Measurements from ENCODE around the gene LCOR. TPM values are rescaled to one million over a fixed set of nuclear protein-coding genes. Genes with fewer than 3 reads are reported as not detected.

Gene LCOR
- total and polyA plus RNA-seq, 2 of the 13 experiments (the other 11 are each of a cell fraction or from before 2014, with no cell fraction given): 12.4 to 23.7 TPM

DNA sequence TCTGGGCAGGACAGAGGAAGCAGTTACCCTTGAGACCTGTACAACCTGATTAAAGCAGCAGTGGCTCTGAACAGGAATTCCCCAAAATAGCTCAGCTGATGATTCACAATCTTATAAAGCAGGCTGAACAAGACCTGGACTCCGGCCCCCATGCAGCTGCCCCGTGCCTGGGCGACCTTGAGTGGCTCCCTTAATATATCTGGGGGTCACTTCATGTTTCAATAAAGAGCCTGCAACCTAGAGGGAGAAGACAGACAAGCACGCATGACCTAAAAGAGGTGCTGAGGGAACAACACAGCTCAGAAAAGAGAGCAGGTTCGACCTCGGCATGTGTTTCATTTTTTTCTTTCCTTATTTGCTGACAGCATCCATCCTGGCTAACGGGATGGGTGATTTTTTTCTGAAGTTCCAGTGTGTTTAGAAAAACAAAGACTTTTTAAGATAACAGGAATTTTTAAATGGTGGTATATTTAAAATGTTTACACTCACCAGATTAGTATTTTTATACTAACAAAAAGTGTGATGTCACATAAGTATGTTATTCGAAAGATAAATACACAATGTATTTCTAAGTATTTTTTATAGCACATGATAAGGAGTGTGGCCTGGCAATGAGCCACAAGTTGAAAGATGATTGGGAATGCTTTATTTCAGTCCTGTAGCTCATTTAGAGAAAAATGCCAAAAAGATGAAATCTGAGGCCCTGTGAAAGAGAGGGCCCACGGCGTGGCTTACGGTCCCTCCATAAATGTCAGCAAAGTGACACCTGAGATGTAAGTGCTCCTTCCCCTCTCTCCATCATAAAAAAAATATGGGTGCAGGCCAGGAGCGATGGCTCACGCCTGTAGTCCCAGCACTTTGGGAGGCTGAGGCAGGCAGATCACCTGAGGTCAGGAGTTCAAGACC is 192.3 kb downstream of the LCOR start (continued):
- TF ChIP-seq PHF20 (CRISPR knock-in tag; IDR thresholded peaks at IDR 0.05) (no peak), SNAPC2 (CRISPR knock-in tag; IDR thresholded peaks at IDR 0.05) (no peak), FOXM1 (CRISPR knock-in tag; IDR thresholded peaks at IDR 0.05) (no peak), EZH2 (conservative IDR thresholded peaks at IDR 0.05; ENCODE audit: low read depth, low read length) (no peak), DPF2 (CRISPR knock-in tag; IDR thresholded peaks at IDR 0.05; ENCODE audit: borderline replicate concordance, low read depth) (no peak), SSRP1 (CRISPR knock-in tag; IDR thresholded peaks at IDR 0.05) (no peak), ZEB1 (IDR thresholded peaks at IDR 0.05; ENCODE audit: insufficient replicate concordance, low read depth) (no peak)
- TF ChIP-seq, protein P1, sequence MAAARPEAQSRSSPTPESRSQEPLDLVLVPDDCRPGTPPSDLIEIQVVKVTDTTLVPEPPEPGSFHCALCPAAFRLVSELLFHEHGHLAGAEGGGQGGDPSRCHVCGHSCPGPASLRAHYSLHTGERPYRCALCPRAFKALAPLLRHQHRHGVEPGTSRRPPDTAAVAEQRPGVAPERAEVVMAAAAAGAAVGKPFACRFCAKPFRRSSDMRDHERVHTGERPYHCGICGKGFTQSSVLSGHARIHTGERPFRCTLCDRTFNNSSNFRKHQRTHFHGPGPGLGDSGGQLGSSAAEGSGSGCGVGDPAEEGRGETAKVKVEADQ (CRISPR knock-in tag; IDR thresholded peaks at IDR 0.05; ENCODE audit: borderline replicate concordance): no peak
- TF ChIP-seq, protein P2, sequence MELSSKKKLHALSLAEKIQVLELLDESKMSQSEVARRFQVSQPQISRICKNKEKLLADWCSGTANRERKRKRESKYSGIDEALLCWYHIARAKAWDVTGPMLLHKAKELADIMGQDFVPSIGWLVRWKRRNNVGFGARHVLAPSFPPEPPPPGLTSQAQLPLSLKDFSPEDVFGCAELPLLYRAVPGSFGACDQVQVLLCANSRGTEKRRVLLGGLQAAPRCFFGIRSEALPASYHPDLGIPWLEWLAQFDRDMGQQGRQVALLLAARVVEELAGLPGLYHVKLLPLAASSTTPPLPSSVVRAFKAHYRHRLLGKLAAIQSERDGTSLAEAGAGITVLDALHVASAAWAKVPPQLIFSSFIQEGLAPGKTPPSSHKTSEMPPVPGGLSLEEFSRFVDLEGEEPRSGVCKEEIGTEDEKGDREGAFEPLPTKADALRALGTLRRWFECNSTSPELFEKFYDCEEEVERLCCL (CRISPR knock-in tag; IDR thresholded peaks at IDR 0.05; ENCODE audit: borderline replicate concordance): no peak
- TF ChIP-seq, protein P3, sequence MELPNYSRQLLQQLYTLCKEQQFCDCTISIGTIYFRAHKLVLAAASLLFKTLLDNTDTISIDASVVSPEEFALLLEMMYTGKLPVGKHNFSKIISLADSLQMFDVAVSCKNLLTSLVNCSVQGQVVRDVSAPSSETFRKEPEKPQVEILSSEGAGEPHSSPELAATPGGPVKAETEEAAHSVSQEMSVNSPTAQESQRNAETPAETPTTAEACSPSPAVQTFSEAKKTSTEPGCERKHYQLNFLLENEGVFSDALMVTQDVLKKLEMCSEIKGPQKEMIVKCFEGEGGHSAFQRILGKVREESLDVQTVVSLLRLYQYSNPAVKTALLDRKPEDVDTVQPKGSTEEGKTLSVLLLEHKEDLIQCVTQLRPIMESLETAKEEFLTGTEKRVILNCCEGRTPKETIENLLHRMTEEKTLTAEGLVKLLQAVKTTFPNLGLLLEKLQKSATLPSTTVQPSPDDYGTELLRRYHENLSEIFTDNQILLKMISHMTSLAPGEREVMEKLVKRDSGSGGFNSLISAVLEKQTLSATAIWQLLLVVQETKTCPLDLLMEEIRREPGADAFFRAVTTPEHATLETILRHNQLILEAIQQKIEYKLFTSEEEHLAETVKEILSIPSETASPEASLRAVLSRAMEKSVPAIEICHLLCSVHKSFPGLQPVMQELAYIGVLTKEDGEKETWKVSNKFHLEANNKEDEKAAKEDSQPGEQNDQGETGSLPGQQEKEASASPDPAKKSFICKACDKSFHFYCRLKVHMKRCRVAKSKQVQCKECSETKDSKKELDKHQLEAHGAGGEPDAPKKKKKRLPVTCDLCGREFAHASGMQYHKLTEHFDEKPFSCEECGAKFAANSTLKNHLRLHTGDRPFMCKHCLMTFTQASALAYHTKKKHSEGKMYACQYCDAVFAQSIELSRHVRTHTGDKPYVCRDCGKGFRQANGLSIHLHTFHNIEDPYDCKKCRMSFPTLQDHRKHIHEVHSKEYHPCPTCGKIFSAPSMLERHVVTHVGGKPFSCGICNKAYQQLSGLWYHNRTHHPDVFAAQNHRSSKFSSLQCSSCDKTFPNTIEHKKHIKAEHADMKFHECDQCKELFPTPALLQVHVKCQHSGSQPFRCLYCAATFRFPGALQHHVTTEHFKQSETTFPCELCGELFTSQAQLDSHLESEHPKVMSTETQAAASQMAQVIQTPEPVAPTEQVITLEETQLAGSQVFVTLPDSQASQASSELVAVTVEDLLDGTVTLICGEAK (IDR thresholded peaks at IDR 0.05): no peak
- TF ChIP-seq, protein P3 (CRISPR knock-in tag; IDR thresholded peaks at IDR 0.05): peak; percentile 38; the same call in 1 of the 2 replicates
- TF ChIP-seq, protein P4, sequence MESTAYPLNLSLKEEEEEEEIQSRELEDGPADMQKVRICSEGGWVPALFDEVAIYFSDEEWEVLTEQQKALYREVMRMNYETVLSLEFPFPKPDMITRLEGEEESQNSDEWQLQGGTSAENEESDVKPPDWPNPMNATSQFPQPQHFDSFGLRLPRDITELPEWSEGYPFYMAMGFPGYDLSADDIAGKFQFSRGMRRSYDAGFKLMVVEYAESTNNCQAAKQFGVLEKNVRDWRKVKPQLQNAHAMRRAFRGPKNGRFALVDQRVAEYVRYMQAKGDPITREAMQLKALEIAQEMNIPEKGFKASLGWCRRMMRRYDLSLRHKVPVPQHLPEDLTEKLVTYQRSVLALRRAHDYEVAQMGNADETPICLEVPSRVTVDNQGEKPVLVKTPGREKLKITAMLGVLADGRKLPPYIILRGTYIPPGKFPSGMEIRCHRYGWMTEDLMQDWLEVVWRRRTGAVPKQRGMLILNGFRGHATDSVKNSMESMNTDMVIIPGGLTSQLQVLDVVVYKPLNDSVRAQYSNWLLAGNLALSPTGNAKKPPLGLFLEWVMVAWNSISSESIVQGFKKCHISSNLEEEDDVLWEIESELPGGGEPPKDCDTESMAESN (CRISPR knock-in tag; conservative IDR thresholded peaks at IDR 0.05): no peak
- TF ChIP-seq, protein P5, sequence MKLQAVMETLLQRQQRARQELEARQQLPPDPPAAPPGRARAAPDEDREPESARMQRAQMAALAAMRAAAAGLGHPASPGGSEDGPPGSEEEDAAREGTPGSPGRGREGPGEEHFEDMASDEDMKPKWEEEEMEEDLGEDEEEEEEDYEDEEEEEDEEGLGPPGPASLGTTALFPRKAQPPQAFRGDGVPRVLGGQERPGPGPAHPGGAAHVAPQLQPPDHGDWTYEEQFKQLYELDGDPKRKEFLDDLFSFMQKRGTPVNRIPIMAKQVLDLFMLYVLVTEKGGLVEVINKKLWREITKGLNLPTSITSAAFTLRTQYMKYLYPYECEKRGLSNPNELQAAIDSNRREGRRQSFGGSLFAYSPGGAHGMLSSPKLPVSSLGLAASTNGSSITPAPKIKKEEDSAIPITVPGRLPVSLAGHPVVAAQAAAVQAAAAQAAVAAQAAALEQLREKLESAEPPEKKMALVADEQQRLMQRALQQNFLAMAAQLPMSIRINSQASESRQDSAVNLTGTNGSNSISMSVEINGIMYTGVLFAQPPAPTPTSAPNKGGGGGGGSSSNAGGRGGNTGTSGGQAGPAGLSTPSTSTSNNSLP (IDR thresholded peaks at IDR 0.05; ENCODE audit: low read depth, low read length): no peak
